ENCODE data around the gene KRTAP5-5. TPM values are rescaled to one million over a fixed set of nuclear protein-coding genes. Genes with fewer than 3 reads are reported as not detected.

KRTAP5-5 gene
- total RNA-seq, 1 experiment from 2014 or later = not detected

DNA sequence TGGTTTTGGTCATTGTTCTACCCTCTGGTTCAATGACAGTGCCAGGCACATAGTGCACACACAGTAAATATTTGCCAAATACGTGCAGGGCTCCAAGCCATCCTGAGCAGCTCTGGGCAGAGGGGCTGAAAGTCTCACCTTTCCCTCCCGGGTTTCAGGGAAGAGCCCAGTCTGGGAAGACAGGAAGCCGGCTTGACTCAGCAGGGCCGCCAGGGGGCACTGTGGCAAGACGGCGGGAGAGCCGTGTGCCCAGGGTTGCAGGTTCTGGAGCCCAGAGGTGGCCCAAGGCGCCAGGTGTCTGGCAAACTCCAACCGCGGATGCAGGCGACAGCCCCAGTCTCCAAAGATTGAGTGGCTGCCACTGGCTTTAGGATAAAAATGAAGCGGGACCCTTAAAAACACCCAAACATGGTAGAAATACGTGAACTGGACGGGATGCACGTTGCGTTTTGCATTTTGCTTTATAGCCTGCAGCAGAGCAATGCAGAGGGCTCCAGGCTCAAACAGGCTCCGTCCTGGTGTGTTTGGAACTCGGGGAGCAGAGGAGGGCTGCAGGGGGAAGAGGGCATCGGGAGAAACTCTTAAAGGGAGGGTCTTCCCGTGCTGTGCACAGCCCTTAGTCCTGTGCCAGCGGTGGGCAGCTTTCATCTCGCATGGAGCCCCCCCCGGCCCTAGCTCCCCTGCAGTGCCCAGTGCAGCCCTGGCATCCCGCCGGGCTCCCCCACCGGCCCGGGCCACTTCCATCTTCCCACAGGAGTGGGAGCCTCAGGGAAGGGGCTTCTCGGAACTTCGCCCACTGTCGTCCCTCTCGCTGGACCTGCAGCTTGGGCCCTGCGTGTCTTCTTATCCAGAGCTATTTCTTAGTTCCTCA lies 10.7 kb downstream of the KRTAP5-5 start:
- no peaks in the 10 kb centered on the region for H3K27me3 ChIP-seq (ENCODE audit: insufficient read depth, low read length)
- H2AK5ac ChIP-seq (ENCODE audit: insufficient read length, low read length) = no peak overlapping the region
- H3K79me2 ChIP-seq (ENCODE audit: insufficient read depth, low read length) = no peaks in the 10 kb centered on the region
- no peak overlapping the region for H3T11ph ChIP-seq (ENCODE audit: low read length)
- no peaks in the 10 kb centered on the region for H3K4me1 ChIP-seq (ENCODE audit: insufficient read depth, low read length)
- H3K79me1 ChIP-seq (ENCODE audit: insufficient read depth, low read depth, low read length, poor library complexity, severe bottlenecking) = no peaks in the 10 kb centered on the region
- no peak overlapping the region for H3K23ac ChIP-seq (ENCODE audit: insufficient read length, low read depth, low read length)
- no peak overlapping the region for H3K4me3 Mint-ChIP-seq
- H4K91ac ChIP-seq (ENCODE audit: insufficient read length, low read depth, low read length) = no peak overlapping the region
- H3K27me3 Mint-ChIP-seq (ENCODE audit: low read depth) = peaks cover 30% of the 10 kb centered on the region
- no peak overlapping the region for H3K14ac ChIP-seq (ENCODE audit: insufficient read depth, low read length)
- H2BK120ac ChIP-seq (ENCODE audit: low read depth, low read length, poor library complexity, severe bottlenecking) = no peak overlapping the region
- H4K8ac ChIP-seq (replicated peaks; ENCODE audit: insufficient read length, low read depth, low read length) = no peak overlapping the region
- no peak overlapping the region for H2BK5ac ChIP-seq (ENCODE audit: insufficient read length, low read length)
- H4K20me1 ChIP-seq (ENCODE audit: control insufficient read depth, insufficient read depth, insufficient read length) = no peaks in the 10 kb centered on the region
- no peak overlapping the region for H3K9ac ChIP-seq (ENCODE audit: extremely low read depth, insufficient read length, low read length)
- WGBS (ENCODE audit: extremely low coverage, insufficient read length, low lambda C conversion rate) = no CpG with 5 or more reads among the region's 32 CpGs
- no peaks in the 10 kb centered on the region for H3K9me3 Mint-ChIP-seq
- H3K4ac ChIP-seq (ENCODE audit: low read depth, low read length) = no peak overlapping the region
- H2BK15ac ChIP-seq (ENCODE audit: low read depth, low read length) = no peak overlapping the region
- TF ChIP-seq CTCF (conservative IDR thresholded peaks at IDR 0.05) = peak; percentile 97
- no peaks in the 10 kb centered on the region for H3K23me2 ChIP-seq (ENCODE audit: insufficient read length, low read depth, low read length, poor library complexity, severe bottlenecking)
- H3K27ac ChIP-seq (ENCODE audit: insufficient read length, low read depth, low read length) = no peak overlapping the region
- peak; percentile 79 for DNase-seq
- H3K9me3 ChIP-seq (ENCODE audit: control insufficient read depth, low read depth, low read length) = no peaks in the 10 kb centered on the region
- no peak overlapping the region for H3K18ac ChIP-seq (ENCODE audit: insufficient read length, low read depth, low read length)
- no peak overlapping the region for H4K5ac ChIP-seq (ENCODE audit: insufficient read length, low read depth, low read length)
- no peak overlapping the region for H3K27ac Mint-ChIP-seq
- no peaks in the 10 kb centered on the region for H3K36me3 Mint-ChIP-seq (ENCODE audit: insufficient read depth in 1 of 3, low read depth in 3 of 3)
- H2BK12ac ChIP-seq (ENCODE audit: insufficient read length, low read depth, low read length) = no peak overlapping the region
- H3K56ac ChIP-seq (ENCODE audit: insufficient read length, low read depth, low read length) = no peak overlapping the region
- H3K4me2 ChIP-seq (ENCODE audit: insufficient read depth, insufficient read length, low read length) = no peak overlapping the region
- H2BK20ac ChIP-seq (ENCODE audit: low read depth, low read length, poor library complexity, severe bottlenecking) = no peak overlapping the region
- H3K4me1 Mint-ChIP-seq = peaks cover 3 to 5% of the 10 kb centered on the region in 2 experiments; a peak in 2 of 4 replicates
- H2AFZ ChIP-seq (ENCODE audit: low read length) = no peak overlapping the region
